Measurements from ENCODE around the gene PCDHA13.
"Not testable (repeated sequence)": the region's sequence is repeated elsewhere in the genome, so short reads cannot be mapped to it uniquely, and the experiment has no call there.

PCDHA13 gene

GRCh38 chr5:140881889-140882590, at the start of gene PCDHA13:
Gene PCDHA13 (plus strand): TSS chr5:140882124. CDS start chr5:140882269, 145 bp downstream.
- no peak for DNase-seq (ENCODE audit: low read depth)

GRCh38 chr5:140833993-140834392, 47.9 kb upstream of the PCDHA13 start, which contains the start of gene PCDHA7:
Gene PCDHA7 (plus strand): TSS chr5:140834269. CDS start chr5:140834384, 115 bp downstream.
- no peak for DNase-seq (ENCODE audit: low read depth)

GRCh38 chr5:140834439-140835008, 47.4 kb upstream of the PCDHA13 start:
- DNase-seq (ENCODE audit: low read depth) = not testable (repeated sequence)

- no peak for DNase-seq (ENCODE audit: low read depth)
Measured at GRCh38 chr5:140835622-140836510, 46.1 kb upstream of the PCDHA13 start.

GRCh38 chr5:140840978-140841962, 40.7 kb upstream of the PCDHA13 start, which contains the start of gene PCDHA8:
Gene PCDHA8 (plus strand): TSS chr5:140841187. CDS start chr5:140841322, 135 bp downstream.
- DNase-seq (ENCODE audit: low read depth) = no peak

GRCh38 chr5:140842798-140843733, 38.9 kb upstream of the PCDHA13 start:
- no peak for DNase-seq (ENCODE audit: low read depth)

- not testable (repeated sequence) for DNase-seq (ENCODE audit: low read depth)
Measured at GRCh38 chr5:140848139-140849102, 33.5 kb upstream of the PCDHA13 start, which contains the start of gene PCDHA9. Gene PCDHA9 (plus strand): TSS chr5:140848382. CDS start chr5:140848496, 114 bp downstream.

GRCh38 chr5:140849831-140850634, 31.9 kb upstream of the PCDHA13 start:
- DNase-seq (ENCODE audit: low read depth) = not testable (repeated sequence)

GRCh38 chr5:140855772-140856674, 25.9 kb upstream of the PCDHA13 start, which contains the start of gene PCDHA10:
Gene PCDHA10 (plus strand): TSS chr5:140855897. CDS start chr5:140856049, 152 bp downstream.
- no peak for DNase-seq (ENCODE audit: low read depth)

- DNase-seq (ENCODE audit: low read depth) = no peak
Measured at GRCh38 chr5:140857177-140857986, 24.5 kb upstream of the PCDHA13 start.

GRCh38 chr5:140857987-140858240, 24.0 kb upstream of the PCDHA13 start:
- no peak for DNase-seq (ENCODE audit: low read depth)

- DNase-seq (ENCODE audit: low read depth) = no peak
Measured at GRCh38 chr5:140862441-140863295, 19.3 kb upstream of the PCDHA13 start.

GRCh38 chr5:140868721-140869554, 13.0 kb upstream of the PCDHA13 start, which contains the start of gene PCDHA11:
Gene PCDHA11 (plus strand): TSS chr5:140868957. CDS start chr5:140869104, 147 bp downstream.
- no peak for DNase-seq (ENCODE audit: low read depth)

- no peak for DNase-seq (ENCODE audit: low read depth)
Measured at GRCh38 chr5:140869555-140869886, 12.4 kb upstream of the PCDHA13 start.
